Stimulated activated naive B cell treated with anti-CD40 and anti-IgM and Interleukin-4, amounts not matched to agents 10 μg/mL and 1 μg/mL and 100 μg/mL, for 72 hours (primary cell): ENCODE measurements around the gene WHRN.

Experiments
- ATAC-seq, 2 donors: fragments of 150-1000 bp; cut with Tn5 transposase; replicated peaks; 2 replicates each; pipeline ENCODE4 v1.10.0; 2021; ENCODE audit warnings: moderate library complexity in 1 of 2
- DNase-seq: peaks from one replicate; pipeline ENCODE4 v3.0.0; 2021
- H3K27ac Mint-ChIP-seq: one replicate; pipeline ENCODE4 v1.8.0; 2022; ENCODE audit warnings: mild to moderate bottlenecking, mixed read lengths
- H3K27me3 Mint-ChIP-seq, 2 donors: one replicate each; pipeline ENCODE4 v1.8.0; 2022; ENCODE audit warnings: mixed read lengths in 2 of 2
- H3K36me3 Mint-ChIP-seq, 2 donors: one replicate each; pipeline ENCODE4 v1.8.0; 2022; ENCODE audit warnings: mixed read lengths in 2 of 2, mild to moderate bottlenecking in 1 of 2
- H3K4me1 Mint-ChIP-seq, 2 donors: one replicate each; pipeline ENCODE4 v1.8.0; 2022; ENCODE audit warnings: mixed read lengths in 2 of 2, mild to moderate bottlenecking in 1 of 2
- H3K4me3 Mint-ChIP-seq, 2 donors: one replicate each; pipeline ENCODE4 v1.8.0; 2022; ENCODE audit warnings: mild to moderate bottlenecking in 2 of 2, mixed read lengths in 2 of 2, moderate library complexity in 1 of 2
- H3K9me3 Mint-ChIP-seq, 2 donors: one replicate each; pipeline ENCODE4 v1.8.0; 2022; ENCODE audit warnings: mixed read lengths in 2 of 2, mild to moderate bottlenecking in 1 of 2

WHRN gene

GRCh38 chr9:114493521-114494184 lies 11.6 kb downstream of the WHRN start:
- peak overlapping the region; percentile 33 for H3K27ac Mint-ChIP-seq
- H3K4me3 Mint-ChIP-seq, result no peak overlapping the region
- H3K27me3 Mint-ChIP-seq, result peaks cover 0 to 10% of the 10 kb centered on the region in 2 donors
- H3K36me3 Mint-ChIP-seq, result peaks cover 1 to 7% of the 10 kb centered on the region in 2 donors
- peaks cover 22 to 39% of the 10 kb centered on the region in 2 donors for H3K4me1 Mint-ChIP-seq
- no peaks in the 10 kb centered on the region for H3K9me3 Mint-ChIP-seq
- ATAC-seq (peak in 1 of 2 donors; percentile 12), DNase-seq (no peak)

- H3K27me3 Mint-ChIP-seq, result peaks cover 0 to 10% of the 10 kb centered on the region in 2 donors
- H3K4me3 Mint-ChIP-seq, result no peak overlapping the region
- H3K4me1 Mint-ChIP-seq, result peaks cover 25 to 44% of the 10 kb centered on the region in 2 donors
- H3K27ac Mint-ChIP-seq, result no peak overlapping the region
- ATAC-seq (no peak), DNase-seq (no peak)
- peaks cover 1 to 7% of the 10 kb centered on the region in 2 donors for H3K36me3 Mint-ChIP-seq
- no peaks in the 10 kb centered on the region for H3K9me3 Mint-ChIP-seq
These were observed 12.3 kb downstream of the WHRN start for GRCh38 chr9:114492991-114493390.

- Mint-ChIP-seq H3K9me3 (no peaks in the 10 kb centered on the region), H3K27ac (no peak overlapping the region), H3K4me3 (no peak overlapping the region), H3K27me3 (peaks cover 0 to 10% of the 10 kb centered on the region in 2 donors), H3K4me1 (peaks cover 27 to 44% of the 10 kb centered on the region in 2 donors), H3K36me3 (peaks cover 4 to 7% of the 10 kb centered on the region in 2 donors)
- DNase-seq (no peak), ATAC-seq (no peak)
These were observed 13.8 kb downstream of the WHRN start for GRCh38 chr9:114491430-114492003.

- peaks cover 2 to 10% of the 10 kb centered on the region in 2 donors for H3K36me3 Mint-ChIP-seq
- DNase-seq (no peak), ATAC-seq (no peak)
- peaks cover 30 to 45% of the 10 kb centered on the region in 2 donors for H3K4me1 Mint-ChIP-seq
- no peak overlapping the region for H3K27ac Mint-ChIP-seq
- peaks cover 0 to 5% of the 10 kb centered on the region in 2 donors for H3K27me3 Mint-ChIP-seq
- H3K9me3 Mint-ChIP-seq, result no peaks in the 10 kb centered on the region
- H3K4me3 Mint-ChIP-seq, result no peak overlapping the region
These were observed 15.3 kb downstream of the WHRN start for GRCh38 chr9:114489928-114490327.

- ATAC-seq, result no peak
- peak overlapping the region in 1 of 2 donors; percentile 1 for H3K4me3 Mint-ChIP-seq
- H3K27me3 Mint-ChIP-seq, result no peaks in the 10 kb centered on the region
- DNase-seq, result no peak
- no peaks in the 10 kb centered on the region for H3K9me3 Mint-ChIP-seq
- H3K27ac Mint-ChIP-seq, result peak overlapping the region; percentile 71
- H3K4me1 Mint-ChIP-seq, result peaks cover 32 to 48% of the 10 kb centered on the region in 2 donors
- H3K36me3 Mint-ChIP-seq, result peaks cover 2 to 6% of the 10 kb centered on the region in 2 donors
These were observed 16.7 kb downstream of the WHRN start for GRCh38 chr9:114488398-114489129.

- peak; percentile 60 for DNase-seq
- Mint-ChIP-seq H3K4me1 (peaks cover 32 to 52% of the 10 kb centered on the region in 2 donors), H3K4me3 (no peak overlapping the region), H3K27me3 (no peaks in the 10 kb centered on the region), H3K27ac (no peak overlapping the region), H3K9me3 (no peaks in the 10 kb centered on the region), H3K36me3 (peaks cover 2 to 6% of the 10 kb centered on the region in 2 donors)
- ATAC-seq, result peak; percentile 52 to 58
These were observed 17.5 kb downstream of the WHRN start for GRCh38 chr9:114487607-114488300.

- peak overlapping the region; percentile 70 for H3K27ac Mint-ChIP-seq
- H3K4me1 Mint-ChIP-seq, result peaks cover 40 to 66% of the 10 kb centered on the region in 2 donors
- DNase-seq (no peak), ATAC-seq (no peak)
- peaks cover 4 to 5% of the 10 kb centered on the region in 2 donors for H3K27me3 Mint-ChIP-seq
- H3K36me3 Mint-ChIP-seq, result peaks cover 6 to 10% of the 10 kb centered on the region in 2 donors
- H3K4me3 Mint-ChIP-seq, result no peak overlapping the region
- no peaks in the 10 kb centered on the region for H3K9me3 Mint-ChIP-seq
These were observed 18.9 kb downstream of the WHRN start for GRCh38 chr9:114486205-114486963.

- Mint-ChIP-seq H3K4me1 (peaks cover 42 to 73% of the 10 kb centered on the region in 2 donors), H3K27ac (peak overlapping the region; percentile 82), H3K27me3 (peaks cover 5 to 6% of the 10 kb centered on the region in 2 donors), H3K36me3 (peaks cover 8 to 11% of the 10 kb centered on the region in 2 donors), H3K9me3 (no peaks in the 10 kb centered on the region), H3K4me3 (no peak overlapping the region)
- DNase-seq (peak; percentile 48), ATAC-seq (peak; percentile 87 to 91)
These were observed 20.3 kb downstream of the WHRN start for GRCh38 chr9:114484854-114485443.

- DNase-seq (no peak), ATAC-seq (peak in 1 of 2 donors; percentile 15)
- Mint-ChIP-seq H3K4me3 (no peak overlapping the region), H3K27ac (peak overlapping the region; percentile 82), H3K27me3 (peaks cover 5 to 6% of the 10 kb centered on the region in 2 donors), H3K4me1 (peaks cover 42 to 73% of the 10 kb centered on the region in 2 donors), H3K9me3 (no peaks in the 10 kb centered on the region), H3K36me3 (peaks cover 8 to 11% of the 10 kb centered on the region in 2 donors)
These were observed 20.9 kb downstream of the WHRN start for GRCh38 chr9:114484215-114484853.

- no peak overlapping the region for H3K27ac Mint-ChIP-seq
These were observed 21.8 kb downstream of the WHRN start for GRCh38 chr9:114483499-114483898.

GRCh38 chr9:114482593-114482992 lies 22.7 kb downstream of the WHRN start:
- H3K27me3 Mint-ChIP-seq, result peaks cover 5 to 6% of the 10 kb centered on the region in 2 donors
- H3K4me3 Mint-ChIP-seq, result no peak overlapping the region
- DNase-seq (no peak), ATAC-seq (no peak)
- H3K4me1 Mint-ChIP-seq, result peaks cover 34 to 62% of the 10 kb centered on the region in 2 donors
- H3K9me3 Mint-ChIP-seq, result no peaks in the 10 kb centered on the region
- H3K36me3 Mint-ChIP-seq, result peaks cover 14% of the 10 kb centered on the region in 2 donors
- no peak overlapping the region for H3K27ac Mint-ChIP-seq

More at GRCh38 chr9:114483499-114483898, 21.8 kb downstream of the WHRN start:
- no peaks in the 10 kb centered on the region for H3K9me3 Mint-ChIP-seq
- H3K27me3 Mint-ChIP-seq, result peaks cover 5 to 6% of the 10 kb centered on the region in 2 donors
- H3K4me1 Mint-ChIP-seq, result peaks cover 37 to 67% of the 10 kb centered on the region in 2 donors
- no peak overlapping the region for H3K4me3 Mint-ChIP-seq
- ATAC-seq (no peak), DNase-seq (no peak)
- peaks cover 8 to 11% of the 10 kb centered on the region in 2 donors for H3K36me3 Mint-ChIP-seq

GRCh38 chr9:114481789-114482188 lies 23.5 kb downstream of the WHRN start:
- Mint-ChIP-seq H3K27me3 (peaks cover 5 to 6% of the 10 kb centered on the region in 2 donors), H3K4me1 (peaks cover 30 to 56% of the 10 kb centered on the region in 2 donors), H3K27ac (peak overlapping the region; percentile 68), H3K9me3 (no peaks in the 10 kb centered on the region), H3K36me3 (peaks cover 13 to 19% of the 10 kb centered on the region in 2 donors), H3K4me3 (no peak overlapping the region)
- DNase-seq (no peak), ATAC-seq (no peak)
